NCI-H2171 (cell line): Measurements from ENCODE around the gene MYH7B.
A peak's percentile ranks its signal among the peaks of the same experiment; 100 is the strongest.

Experiments used
- DNase-seq: peaks from one replicate; lab custom pipeline; 2025; lab: John Stamatoyannopoulos, UW

MYH7B gene

DNA sequence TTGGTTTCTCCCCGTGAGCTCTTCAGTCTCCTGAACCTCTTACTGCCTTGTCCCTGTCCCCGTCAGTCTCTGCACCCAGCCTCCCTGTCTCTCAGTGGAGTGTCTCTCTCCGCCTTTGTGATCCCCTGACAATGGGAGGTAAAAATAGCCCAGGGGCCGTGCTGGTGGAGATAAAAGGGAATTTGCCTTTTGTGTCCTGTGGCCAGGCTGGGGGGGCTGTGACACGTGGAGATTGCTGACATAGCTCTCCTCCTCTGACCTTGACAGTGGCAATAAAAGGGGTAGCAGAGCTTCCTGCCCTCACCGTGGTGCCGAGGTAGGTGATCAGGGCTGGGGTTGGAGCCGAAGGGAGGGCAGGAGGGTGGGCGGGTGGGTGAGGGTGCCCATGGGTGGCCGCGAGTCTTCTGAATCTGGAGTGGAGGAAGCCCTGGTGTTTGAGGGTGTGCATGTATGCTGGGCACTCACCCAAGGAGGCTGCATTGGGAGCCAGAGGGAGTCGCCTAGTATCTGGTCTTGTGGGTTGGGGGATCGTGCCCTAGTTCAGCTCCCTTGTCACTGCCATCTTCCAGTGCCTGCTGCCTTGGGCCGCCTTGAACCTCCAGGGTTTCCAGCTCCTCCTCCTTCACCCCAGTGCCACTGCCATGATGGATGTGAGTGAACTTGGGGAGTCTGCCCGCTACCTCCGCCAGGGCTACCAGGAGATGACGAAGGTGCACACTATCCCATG is 21.9 kb downstream of the MYH7B start:
- DNase-seq, result no peak

DNA sequence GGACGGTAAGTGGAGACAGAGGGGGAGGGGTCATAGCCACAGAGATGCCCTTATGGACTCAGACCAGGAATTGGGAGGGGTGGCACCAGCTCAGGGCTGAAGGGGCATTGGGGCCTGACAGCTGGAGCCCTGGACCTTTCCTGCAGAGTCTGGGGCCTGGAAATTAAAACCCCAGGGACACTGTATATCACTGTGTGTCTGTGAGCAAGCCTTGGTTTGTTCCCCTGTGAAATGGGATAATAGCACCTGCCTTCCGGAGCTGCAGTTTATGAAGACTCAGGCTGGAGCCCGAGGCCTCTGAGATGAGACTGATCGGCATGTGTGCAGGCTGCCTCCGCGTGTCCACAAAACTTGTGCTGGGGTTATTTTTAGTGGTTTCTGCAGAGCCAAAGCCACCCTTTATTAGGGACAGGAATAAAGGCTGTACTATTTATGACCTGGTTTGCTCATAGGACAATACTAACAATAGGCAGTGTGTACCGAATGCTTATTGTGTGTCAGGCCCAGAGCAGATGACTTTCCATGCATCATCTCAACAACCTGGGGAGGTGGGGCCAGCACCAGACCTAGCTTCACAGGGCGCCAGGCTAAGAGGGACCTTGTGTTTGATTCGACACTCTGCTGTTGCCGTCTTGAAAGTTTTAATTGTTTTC is 22.6 kb downstream of the MYH7B start:
- no peak for DNase-seq

DNA sequence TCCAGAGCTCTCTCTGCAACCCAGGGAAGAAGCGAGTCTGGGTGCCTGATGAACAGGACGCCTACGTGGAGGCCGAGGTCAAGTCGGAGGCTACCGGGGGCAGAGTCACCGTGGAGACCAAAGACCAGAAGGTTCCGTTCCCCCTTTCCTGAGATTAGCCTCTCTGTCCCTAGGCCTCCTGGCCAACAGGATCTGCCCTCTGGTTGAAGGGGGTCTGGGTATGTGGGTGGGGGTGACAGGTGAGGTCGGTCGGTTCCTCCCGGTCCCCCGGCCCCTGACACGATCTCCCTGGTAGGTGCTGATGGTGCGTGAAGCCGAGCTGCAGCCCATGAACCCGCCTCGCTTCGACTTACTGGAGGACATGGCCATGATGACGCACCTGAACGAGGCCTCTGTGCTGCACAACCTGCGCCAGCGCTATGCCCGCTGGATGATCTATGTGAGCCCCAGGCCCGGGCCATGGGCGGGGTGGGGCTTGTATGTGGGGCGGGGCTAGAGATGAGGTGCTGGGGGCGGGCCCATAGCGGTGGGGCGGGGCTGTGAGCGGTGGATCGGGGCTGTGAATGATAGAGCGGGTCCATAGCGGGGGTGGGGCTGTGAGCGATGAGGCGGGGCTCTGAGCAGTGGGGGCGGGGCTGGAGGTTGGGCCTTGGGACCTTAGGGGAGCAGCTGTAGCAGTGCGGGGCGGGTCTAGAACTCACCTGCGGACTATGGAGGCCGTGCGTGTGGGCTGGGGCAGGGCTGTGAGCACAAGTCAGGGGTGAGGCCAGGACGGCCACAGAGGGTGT is 23.9 kb downstream of the MYH7B start:
- no peak for DNase-seq

DNA sequence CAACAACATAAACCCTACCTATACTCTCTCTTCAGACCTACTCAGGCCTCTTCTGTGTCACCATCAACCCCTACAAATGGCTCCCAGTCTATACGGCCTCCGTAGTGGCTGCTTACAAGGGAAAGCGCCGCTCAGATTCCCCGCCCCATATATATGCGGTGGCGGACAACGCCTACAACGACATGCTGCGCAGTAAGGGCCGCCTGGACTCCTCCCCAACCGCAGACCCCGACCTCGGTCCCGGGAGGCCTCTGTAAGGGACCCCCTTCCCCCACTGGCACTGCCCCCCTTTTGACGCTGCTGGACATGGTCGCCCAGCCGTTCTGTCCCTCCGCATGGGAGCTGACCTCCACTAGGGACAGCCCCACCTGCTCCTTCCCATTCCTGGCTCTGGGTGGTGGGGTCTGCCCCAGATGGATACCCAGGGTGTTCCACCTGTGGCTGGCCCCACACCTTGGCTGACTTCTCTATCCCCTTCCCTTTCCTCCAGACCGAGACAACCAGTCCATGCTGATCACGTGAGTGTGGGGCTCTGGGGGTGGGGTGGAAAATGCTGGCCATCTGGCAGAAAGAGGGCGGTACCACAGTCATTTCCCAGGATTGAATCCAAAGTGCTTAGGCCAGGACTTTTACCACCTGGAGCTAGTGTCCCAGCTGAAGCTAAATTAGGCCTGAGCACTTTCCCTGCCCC is 25.0 kb downstream of the MYH7B start:
- DNase-seq, result peak; percentile 69

DNA sequence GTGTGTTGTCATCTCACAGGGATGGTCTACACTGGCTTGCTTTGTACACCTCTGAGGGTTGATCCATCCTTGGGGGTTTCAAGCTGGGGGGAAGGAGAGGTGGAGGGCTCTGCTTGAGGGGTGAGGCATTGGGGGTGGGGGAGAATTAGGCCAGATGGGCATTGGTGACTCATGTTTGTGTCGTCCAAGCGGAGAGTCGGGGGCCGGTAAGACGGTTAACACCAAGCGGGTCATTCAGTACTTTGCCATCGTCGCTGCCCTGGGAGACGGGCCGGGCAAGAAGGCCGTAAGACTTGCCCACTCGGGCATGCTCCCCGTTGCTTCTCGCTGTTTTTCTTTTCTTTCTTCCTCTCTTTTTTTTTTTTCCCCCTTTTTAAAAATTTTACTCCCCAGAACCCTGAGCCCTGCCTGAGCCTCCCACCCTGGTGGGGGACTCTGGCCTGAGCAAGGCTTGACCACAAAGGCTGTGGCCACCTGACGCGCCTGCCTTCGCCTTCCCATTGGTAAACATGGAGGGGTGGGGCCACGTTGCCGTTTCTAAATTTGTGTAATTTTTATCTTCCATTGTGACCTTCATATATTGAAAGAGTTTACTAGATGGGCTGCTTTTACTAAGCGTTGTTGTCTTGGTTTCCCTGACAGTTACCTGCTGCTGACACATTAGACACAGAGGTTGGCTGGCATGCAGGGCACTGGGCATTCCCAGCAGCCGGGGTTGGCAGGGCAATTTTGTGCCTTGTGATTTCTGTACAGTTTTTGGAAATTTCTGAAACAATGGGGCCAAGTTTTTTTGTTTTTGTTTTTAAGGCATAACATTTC is 26.8 kb downstream of the MYH7B start:
- DNase-seq, result no peak

DNA sequence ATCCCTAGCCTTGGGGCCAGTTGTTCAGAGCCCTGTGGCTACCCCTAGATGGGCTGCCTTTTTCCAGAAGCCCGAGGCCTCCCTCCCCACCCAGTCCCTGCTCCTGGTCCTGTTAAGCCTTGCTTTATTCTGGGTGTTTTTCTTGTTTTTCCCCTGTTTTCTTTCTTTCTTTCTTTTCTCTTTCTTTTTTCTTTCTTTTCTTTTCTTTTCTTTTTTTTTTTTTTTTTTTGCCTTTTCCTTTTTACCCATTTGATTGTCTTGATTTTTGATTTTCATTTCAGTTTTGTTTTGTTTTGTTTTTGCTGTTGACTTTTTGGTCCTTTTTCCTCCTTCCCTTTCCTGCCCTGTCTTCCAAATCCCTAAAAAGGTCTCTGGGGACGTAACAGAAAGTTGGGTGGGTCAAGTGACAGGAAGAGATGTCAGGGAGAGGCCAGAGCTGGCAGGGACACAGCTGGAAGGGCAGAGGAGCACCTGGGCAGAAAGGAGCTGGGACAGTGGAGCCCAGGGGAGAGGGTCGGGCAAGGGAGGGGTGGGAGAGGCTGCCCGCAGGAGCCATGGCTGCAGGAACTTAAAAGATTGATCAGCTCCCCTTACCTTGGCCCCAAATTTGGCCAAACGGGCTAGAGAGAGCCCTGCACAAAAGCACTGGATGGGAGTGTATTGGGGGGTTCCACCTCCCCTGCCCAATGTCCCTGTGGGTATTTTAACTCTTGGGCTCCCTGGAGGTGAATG is 27.6 kb downstream of the MYH7B start:
- DNase-seq, result no peak

DNA sequence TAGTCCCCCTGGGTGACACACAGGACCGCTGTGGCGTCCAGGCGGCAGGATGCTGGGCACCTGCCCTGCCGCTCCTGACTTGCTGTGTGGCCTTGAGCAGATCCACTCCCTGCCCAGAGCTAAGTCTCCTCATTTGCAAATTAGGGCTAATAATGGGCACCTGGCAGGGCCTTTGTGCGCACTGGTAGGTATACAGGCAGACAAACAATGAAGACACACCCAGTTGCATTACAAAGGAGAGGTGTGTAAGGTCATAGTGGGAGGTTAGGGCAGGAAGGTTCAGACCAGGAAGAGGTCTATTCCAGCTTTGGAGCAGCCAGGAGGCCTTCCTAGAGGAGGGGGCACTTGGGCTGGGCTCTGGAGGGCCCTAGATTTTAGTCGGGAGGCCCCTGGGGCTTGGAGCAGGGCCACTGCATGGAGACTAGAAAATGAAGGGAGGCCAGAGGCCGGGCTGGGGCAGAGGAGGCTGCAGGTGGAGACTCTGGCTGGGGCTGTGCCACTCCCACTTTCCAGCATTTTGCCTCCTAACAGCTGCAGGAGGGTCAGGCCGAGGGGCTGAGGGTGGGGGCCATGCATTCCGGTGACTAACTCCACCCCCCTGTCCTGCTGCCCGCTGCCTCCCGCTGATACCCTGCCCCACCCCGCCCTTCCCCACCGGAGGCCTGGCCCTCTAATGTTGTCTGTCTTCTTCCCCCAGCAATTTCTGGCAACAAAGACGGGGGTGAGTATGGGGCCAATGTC is 28.5 kb downstream of the MYH7B start:
- no peak for DNase-seq

DNA sequence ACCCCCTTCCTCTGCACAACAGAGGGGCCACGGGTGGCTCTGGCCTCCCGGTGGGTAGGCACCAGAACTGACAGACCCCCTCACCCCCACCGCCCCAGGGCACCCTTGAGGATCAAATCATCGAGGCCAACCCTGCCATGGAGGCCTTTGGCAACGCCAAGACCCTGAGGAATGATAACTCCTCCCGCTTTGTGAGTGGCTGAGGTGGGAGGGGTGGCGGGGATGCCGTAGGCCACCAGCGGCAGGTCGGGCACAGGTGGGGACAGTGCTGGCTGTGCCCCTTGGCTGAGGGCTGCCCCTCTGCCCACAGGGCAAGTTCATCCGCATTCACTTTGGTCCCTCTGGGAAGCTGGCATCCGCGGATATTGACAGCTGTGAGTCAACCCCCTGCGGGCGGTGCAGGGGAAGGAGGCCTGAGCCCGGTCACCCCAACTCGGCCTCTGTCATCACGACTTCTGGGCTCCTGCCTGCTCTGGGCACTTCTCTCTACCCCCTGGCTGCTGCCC is 29.1 kb downstream of the MYH7B start:
- DNase-seq, result no peak

DNA sequence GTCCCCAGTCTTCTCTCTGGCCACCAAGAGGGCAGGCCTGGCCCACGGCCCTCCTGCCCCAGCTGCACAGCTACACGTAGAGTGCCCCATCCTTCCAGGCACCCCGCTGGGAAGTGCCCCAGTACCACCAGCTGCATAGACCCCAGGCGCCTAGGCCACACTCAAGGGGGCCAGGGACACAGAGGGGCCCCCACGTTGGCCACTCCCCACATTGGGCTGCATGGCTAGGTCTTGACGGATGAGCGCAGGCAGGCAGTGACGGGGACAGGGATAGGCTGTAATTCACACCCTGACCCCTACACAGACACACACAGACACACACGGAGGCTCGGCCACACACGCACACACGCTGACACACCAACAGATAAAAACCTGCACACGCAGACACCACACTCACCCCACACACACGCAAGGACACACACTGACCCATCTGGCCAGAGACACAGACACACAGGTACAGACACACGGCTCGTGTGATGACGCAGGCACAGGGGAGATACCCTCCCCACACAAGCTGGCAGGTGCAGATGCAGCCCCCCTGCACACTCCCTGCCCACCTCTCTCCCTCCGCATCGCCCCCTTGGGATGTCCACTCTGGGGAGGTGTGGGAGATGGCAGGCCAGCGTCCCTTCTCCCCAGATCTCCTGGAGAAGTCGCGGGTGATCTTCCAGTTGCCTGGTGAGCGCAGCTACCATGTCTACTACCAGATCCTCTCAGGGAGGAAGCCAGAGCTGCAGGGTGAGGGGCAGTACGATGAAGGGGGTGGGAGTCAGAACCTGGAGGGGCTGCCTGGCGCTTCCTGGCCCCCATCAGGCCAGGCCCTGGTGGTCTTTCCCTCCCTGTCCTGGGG is 30.0 kb downstream of the MYH7B start:
- no peak for DNase-seq

DNA sequence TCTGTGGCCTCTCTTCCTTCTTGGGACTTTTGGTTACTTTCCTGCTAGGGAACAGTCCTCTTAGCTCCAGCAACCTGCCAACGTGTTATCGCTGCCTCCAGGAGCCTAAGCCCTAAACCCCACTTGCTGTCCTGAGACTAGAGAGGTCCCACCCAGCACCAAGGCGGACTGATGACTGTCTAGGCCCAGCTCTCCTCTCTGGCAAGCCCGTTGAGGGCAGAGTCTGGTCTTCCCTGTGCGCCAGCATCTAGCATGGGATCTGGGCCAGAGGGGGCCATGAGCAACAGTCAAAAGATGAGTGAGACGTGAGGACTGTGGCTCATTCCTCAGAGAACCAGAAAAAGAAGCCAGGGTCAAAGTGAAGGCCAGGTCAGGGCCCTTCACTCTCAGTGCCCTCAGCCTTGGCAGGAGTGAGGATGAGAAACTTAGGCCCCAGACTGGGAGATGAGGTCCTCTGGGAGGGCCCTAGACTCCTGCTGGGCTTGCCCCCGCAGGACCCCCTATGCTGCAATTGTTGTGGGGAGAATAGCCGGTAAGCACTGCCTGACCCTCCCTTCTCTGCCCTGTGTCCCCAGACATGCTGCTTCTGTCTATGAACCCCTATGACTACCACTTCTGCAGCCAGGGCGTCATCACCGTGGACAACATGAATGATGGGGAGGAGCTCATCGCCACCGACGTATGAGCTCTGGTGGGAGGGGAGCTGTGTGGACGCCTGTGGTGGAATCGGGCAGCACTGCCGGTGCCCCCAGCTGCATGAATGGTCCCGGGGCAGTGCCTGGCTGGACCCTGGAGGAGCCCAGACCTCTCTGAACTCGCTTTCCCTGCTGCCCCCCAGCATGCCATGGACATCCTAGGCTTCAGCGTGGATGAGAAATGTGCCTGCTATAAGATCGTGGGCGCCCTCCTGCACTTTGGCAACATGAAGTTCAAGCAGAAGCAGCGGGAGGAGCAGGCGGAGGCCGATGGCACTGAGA is 30.9 kb downstream of the MYH7B start:
- DNase-seq, result no peak

DNA sequence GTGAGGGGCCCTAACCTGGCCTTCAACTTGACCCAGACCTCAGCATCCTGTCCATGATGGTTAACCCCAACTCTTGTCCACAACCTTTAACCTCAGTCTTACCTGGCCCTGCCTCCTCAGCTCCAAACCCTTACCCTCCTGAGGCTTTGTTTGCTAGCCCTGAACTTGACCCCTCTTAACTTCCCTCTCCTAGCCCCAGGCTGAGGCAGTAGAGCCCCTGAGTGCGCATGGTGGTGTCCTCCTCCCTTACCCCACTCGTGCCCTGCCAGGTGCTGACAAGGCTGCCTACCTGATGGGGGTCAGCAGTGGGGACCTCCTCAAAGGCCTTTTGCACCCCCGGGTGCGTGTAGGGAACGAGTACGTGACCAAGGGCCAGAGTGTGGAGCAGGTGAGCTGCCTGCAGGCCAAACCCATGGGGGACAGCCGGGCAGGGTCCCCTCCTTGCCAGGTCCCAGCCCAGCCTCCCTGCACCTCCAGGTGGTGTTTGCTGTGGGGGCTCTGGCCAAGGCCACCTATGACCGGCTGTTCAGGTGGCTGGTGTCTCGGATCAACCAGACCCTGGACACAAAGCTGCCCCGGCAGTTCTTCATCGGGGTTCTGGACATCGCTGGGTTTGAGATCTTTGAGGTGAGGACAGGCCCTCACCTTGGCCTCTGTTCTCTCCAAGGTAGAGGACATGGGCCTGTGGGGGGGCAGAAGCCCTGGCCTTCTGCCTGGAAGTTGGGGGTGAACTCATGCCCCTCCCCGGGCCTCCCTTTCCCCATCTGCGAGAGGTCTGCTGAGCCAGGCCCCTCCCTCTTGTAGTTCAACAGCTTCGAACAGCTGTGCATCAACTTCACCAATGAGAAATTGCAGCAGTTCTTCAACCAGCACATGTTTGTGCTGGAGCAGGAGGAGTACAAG is 31.9 kb downstream of the MYH7B start:
- DNase-seq, result no peak

DNA sequence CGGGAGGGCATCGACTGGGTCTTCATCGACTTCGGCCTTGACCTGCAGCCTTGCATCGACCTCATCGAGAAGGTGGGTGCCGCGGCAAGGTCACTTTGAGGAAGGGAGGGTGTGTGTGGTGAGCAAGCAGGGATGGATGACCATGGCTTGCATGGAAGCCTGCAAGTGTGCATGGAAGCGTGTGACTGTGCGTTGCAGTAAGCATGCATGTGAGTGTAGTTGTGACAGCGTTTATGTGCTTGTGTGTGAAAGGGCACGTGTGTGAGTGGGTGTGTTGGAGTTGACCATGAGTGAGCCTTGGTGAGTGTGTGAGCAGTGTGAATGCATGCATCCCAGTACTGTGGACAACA is 32.5 kb downstream of the MYH7B start:
- DNase-seq, result no peak

DNA sequence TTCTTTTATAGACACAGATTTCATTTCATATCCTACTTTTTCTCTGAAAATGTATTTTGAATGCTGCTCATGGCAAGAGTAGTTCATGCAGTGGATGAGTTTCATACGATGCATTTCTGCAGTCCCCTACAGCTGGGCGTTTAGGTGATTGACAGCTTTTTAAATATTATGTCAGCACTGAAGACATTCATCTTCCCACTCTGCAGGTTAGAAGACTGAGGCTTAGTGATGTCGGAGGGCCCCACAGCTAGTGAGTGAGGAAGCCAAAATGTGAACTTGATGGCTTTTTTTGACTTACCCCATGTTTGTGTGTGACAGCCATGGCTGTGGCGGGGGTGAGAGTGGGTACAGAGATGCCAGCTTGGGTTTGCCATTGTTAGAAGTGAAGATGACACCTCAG is 33.5 kb downstream of the MYH7B start:
- DNase-seq, result no peak

DNA sequence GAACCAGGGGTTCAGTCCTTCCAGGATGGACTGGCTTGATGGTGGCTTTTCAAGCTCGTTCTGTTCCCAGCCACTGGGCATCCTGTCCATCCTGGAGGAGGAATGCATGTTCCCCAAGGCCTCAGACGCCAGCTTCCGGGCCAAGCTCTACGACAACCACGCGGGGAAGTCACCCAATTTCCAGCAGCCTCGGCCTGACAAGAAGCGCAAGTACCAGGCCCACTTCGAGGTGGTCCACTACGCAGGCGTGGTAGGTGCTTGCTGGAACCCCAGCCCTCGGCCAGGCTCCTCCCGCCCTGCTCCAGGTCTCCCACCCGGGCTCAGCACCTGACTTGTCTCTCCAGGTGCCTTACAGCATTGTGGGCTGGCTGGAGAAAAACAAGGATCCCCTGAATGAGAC is 34.0 kb downstream of the MYH7B start:
- no peak for DNase-seq

DNA sequence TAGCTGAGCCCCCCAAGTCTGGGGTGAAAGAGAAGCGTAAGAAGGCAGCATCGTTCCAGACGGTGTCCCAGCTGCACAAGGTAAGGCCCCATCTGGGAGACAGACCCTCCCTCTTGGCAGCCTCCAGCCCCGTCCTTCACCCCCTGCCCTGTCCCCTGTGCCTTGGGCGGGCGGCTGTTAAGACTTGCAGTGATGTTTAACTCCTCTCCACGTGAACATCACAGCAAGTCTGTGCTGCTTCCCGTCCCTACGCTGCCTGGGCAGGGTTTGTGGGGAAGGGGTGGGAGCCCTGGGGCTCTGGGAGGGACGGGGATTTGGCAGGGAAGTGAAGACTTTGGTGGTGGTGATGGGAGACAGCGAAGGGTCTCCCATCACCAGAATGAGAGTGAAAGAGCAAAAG is 34.6 kb downstream of the MYH7B start:
- no peak for DNase-seq

DNA sequence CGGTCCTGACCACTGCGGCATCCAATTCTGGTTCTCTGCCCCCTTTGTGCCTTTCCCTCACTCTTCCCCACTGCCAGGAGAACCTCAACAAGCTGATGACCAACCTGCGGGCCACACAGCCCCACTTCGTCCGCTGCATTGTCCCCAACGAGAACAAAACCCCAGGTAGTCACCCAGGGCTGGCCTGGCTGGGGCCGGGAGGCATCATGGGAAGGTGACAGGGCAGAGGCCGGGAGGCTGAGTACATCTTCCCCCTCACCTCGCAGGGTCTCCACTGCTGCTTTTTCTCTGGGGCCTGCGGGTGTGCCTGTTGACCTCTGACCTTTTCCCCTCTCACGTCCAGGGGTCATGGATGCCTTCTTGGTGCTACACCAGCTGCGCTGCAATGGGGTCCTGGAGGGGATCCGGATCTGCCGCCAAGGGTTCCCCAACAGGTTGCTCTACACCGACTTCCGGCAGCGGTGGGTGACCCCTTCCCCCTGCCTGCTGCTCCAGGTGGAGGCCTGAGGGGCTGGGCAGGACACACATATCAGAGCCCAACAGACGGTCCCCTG is 35.1 kb downstream of the MYH7B start:
- DNase-seq, result no peak
